Epithelial cell of esophagus (primary cell): ENCODE data around the gene ZNF185.
A peak's percentile ranks its signal among the peaks of the same experiment; 100 is the strongest.

Experiments
- DNase-seq: peaks from one replicate; pipeline ENCODE4 v3.0.0; 2010; ENCODE audit warnings: low read depth
- H3K4me3 ChIP-seq: 2 replicates; pipeline ENCODE4 v1.5.1; 2011; ENCODE audit warnings: mild to moderate bottlenecking, low read length, control low read depth
- TF ChIP-seq, protein P1 (sequence below): IDR thresholded peaks from 2 replicates; pipeline ENCODE4 v1.5.1; 2011; ENCODE audit warnings: low read depth, mild to moderate bottlenecking, low read length, control low read depth, inconsistent platforms; ENCODE audit not compliant: insufficient read depth; ENCODE audit errors: missing control alignments

Gene ZNF185

GRCh38 chrX:152932144-152932543 is 34.3 kb downstream of the ZNF185 start:
- no peak for DNase-seq
- TF ChIP-seq, protein P1, sequence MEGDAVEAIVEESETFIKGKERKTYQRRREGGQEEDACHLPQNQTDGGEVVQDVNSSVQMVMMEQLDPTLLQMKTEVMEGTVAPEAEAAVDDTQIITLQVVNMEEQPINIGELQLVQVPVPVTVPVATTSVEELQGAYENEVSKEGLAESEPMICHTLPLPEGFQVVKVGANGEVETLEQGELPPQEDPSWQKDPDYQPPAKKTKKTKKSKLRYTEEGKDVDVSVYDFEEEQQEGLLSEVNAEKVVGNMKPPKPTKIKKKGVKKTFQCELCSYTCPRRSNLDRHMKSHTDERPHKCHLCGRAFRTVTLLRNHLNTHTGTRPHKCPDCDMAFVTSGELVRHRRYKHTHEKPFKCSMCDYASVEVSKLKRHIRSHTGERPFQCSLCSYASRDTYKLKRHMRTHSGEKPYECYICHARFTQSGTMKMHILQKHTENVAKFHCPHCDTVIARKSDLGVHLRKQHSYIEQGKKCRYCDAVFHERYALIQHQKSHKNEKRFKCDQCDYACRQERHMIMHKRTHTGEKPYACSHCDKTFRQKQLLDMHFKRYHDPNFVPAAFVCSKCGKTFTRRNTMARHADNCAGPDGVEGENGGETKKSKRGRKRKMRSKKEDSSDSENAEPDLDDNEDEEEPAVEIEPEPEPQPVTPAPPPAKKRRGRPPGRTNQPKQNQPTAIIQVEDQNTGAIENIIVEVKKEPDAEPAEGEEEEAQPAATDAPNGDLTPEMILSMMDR, result no peak
- no peak overlapping the region for H3K4me3 ChIP-seq

- DNase-seq, result no peak
- H3K4me3 ChIP-seq, result no peak overlapping the region
- TF ChIP-seq, protein P1, result no peak
Observed at GRCh38 chrX:152932598-152933175, 34.8 kb downstream of the ZNF185 start.

GRCh38 chrX:152936306-152936705 is 38.4 kb downstream of the ZNF185 start:
- DNase-seq, result no peak
- no peak overlapping the region for H3K4me3 ChIP-seq
- TF ChIP-seq, protein P1, result no peak

GRCh38 chrX:152937236-152937635 is 39.4 kb downstream of the ZNF185 start:
- TF ChIP-seq, protein P1, result no peak
- no peak for DNase-seq
- H3K4me3 ChIP-seq, result no peak overlapping the region

DNA sequence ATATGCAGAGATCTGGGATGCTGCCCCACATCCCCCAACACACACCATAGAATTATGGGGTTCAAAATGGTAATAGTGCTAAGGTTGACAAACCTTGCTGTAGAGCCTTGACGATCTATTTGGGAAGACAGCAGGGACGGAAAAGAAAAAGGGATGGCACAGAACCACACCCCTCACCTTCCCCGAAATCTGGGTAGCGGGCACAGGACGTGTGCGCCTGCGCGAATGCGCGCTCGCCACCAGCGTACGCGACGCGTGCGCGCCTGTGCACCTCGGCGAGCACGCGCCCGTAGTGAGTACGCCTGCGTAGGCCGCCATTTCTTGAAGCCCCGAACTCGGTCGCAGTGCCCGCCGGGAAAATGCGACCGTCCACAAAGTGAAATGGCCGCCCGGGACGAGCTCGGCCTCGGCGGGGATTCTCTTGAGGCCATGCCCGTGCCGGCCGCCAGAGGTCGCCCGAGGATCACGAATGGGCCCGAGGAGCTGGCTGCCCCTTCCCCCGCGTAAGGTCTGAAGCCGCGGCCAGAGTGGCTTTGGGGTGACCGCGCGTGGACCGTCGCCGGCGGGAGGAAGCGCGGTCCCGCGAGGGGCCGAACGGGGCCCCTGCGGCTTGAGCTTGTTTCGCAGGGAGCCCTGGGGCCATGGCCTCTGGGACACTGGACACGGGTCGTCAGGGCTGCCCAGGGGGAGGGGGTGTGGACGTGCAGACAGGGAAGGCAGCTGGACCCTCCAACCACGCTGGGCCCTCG is 43.6 kb downstream of the ZNF185 start:
- TF ChIP-seq, protein P1, result peak; percentile 50
- peak overlapping the region; percentile 51 for H3K4me3 ChIP-seq
- DNase-seq, result peak; percentile 84

DNA sequence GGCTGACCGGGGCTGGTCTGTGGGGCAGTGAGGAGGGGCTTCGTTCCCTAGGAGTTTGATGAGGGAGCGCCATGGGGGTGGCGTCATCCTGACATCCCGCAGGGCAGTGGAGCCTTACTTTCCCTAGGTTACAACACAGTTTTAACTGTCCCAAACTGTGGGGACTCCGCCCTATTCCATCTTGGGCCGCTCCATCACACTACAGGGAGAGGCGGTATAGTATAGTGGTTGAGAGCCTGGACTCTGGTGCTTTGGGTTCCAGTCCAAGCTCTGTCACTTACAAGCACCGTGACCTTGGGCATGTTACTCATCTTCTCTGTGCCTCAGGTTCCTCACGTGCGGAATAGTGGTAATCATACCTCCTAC is 44.2 kb downstream of the ZNF185 start:
- TF ChIP-seq, protein P1, result no peak
- DNase-seq, result peak; percentile 2
- peak overlapping the region; percentile 51 for H3K4me3 ChIP-seq

DNA sequence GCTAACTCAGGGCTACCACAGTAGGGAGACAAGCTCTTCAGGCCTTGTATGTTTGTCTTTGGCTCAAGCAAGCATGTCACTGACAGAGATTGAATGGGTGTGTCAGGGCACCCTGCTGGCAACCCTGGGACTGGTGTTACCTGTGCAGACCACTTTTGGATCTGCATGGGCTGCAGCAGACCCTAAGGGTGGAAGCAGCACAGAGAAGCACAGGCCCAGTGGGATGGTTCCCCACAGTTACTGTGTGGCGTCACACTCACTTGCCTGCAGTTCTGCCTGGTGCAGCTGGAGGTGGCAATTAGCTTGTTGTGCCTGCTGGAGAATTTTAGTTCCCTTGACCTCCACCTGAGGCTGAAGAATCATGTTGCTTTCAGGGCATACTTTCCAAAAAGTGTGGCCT is 46.0 kb downstream of the ZNF185 start:
- H3K4me3 ChIP-seq, result no peak overlapping the region
- TF ChIP-seq, protein P1, result no peak
- DNase-seq, result no peak
